Loucy (cell line): ENCODE data around the gene KSR2.

Experiments
- EZH2phosphoT487 ChIP-seq: fragments of 200-600 bp; IDR thresholded peaks from 2 replicates; pipeline ENCODE4 v1.6.1; 2018; ENCODE audit warnings: antibody characterized with exemption, mild to moderate bottlenecking, moderate library complexity, borderline replicate concordance
- TF ChIP-seq, protein P1 (sequence below): fragments of 200-600 bp; sonication (generic); conservative IDR thresholded peaks from 2 replicates; pipeline ENCODE4 v1.5.1; 2014; ENCODE audit warnings: mild to moderate bottlenecking, antibody characterized with exemption, low read length

GRCh38 chr12:117491711-117492110 is 477.1 kb downstream of the KSR2 start:
- TF ChIP-seq, protein P1, sequence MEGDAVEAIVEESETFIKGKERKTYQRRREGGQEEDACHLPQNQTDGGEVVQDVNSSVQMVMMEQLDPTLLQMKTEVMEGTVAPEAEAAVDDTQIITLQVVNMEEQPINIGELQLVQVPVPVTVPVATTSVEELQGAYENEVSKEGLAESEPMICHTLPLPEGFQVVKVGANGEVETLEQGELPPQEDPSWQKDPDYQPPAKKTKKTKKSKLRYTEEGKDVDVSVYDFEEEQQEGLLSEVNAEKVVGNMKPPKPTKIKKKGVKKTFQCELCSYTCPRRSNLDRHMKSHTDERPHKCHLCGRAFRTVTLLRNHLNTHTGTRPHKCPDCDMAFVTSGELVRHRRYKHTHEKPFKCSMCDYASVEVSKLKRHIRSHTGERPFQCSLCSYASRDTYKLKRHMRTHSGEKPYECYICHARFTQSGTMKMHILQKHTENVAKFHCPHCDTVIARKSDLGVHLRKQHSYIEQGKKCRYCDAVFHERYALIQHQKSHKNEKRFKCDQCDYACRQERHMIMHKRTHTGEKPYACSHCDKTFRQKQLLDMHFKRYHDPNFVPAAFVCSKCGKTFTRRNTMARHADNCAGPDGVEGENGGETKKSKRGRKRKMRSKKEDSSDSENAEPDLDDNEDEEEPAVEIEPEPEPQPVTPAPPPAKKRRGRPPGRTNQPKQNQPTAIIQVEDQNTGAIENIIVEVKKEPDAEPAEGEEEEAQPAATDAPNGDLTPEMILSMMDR: no peak
- no peak for TF ChIP-seq EZH2phosphoT487
